GM19372 (cell line): ENCODE data around the gene NGDN.
"Not testable (repeated sequence)": the region's sequence is repeated elsewhere in the genome, so short reads cannot be mapped to it uniquely, and the experiment has no call there.

Experiments used
- ATAC-seq: cut with Tn5 transposase; IDR thresholded peaks from one replicate; pipeline ENCODE4 v1.9.1; 2021; ENCODE audit warnings: mild to moderate bottlenecking, low read depth, moderate library complexity; ENCODE audit not compliant: unreplicated experiment

Gene NGDN, protein sequence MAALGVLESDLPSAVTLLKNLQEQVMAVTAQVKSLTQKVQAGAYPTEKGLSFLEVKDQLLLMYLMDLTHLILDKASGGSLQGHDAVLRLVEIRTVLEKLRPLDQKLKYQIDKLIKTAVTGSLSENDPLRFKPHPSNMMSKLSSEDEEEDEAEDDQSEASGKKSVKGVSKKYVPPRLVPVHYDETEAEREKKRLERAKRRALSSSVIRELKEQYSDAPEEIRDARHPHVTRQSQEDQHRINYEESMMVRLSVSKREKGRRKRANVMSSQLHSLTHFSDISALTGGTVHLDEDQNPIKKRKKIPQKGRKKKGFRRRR

DNA sequence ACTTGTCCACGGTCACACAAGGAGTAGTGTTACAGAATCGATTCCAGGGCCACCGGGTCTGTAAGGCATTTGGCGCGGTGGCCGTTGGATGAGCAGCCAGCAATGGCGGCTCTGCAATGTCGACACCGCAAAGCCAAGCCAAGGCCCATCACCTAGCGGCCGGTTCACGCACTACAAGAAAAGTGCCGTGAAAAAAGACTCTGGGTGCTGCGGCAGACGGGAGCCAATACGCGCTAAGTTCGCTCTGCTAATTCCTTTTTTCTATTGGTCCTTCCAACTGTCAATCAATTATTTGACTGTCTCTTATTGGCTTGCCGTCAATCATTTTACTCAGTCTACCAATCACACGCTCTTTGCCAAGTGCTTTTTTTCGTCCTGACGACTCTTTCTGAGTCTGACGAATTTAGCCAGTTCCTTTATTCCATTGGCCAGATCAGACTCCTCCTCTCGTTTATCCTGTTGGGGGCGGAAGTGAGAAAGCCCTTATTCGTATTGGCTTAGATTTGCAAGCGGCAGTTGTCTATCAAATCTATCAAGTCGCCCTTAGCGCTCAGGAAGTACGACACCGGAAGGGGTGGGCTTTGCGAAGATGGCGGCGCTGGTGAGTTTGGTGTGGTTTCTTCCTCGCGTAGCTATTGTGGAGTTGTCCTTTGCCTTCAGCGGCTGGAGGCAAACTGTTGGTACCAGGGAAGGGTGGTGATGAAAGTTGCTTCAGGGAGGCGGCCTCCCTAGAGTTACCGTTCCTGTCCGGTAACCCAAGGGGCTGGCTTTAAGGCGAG lies at the start of gene NGDN:
Gene NGDN (plus strand): TSS at position 577 of the 779 bp plus-strand sequence. CDS start 13 bp downstream, at position 590.
- ATAC-seq, result peak; percentile 94

DNA sequence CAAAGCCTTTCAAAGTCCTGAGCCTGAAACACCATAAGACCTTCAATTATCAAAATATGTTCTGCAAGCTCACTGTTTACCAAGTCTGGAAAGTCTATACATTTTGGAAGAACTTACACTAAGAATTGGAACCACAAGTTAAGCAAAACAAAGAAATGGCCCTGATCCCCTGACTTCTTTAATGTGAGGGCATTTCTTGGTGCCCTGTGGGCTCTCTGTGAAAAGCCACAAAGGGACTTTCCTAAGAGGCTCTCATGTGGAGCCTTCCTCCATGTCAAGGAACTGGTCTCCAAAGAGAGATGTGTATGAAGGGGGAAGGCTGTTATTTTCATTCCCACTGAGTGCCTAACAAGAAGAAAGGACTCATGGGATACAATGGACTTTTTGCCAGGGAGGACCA lies 47.9 kb upstream of the NGDN start:
- no peak for ATAC-seq

DNA sequence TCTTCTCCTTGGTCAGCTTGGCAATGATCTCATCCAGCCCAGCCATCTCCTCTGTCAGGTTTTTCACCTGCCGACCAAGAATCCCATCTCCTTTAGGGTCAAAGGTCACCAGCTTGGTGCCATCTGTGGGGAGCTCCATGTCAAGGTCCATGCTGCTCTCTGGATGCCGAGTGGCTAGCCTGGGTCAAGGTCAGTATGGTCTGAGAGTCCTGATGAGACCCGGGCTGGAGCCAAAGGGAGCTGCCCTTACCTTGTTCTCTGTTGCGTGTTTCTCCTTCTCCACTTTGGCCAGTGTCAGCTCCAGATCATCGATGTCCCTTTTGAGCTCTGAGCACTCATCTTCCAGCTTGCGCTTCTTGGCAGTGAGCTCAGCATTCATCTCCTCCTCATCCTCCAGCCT lies 45.8 kb upstream of the NGDN start:
- ATAC-seq, result no peak

DNA sequence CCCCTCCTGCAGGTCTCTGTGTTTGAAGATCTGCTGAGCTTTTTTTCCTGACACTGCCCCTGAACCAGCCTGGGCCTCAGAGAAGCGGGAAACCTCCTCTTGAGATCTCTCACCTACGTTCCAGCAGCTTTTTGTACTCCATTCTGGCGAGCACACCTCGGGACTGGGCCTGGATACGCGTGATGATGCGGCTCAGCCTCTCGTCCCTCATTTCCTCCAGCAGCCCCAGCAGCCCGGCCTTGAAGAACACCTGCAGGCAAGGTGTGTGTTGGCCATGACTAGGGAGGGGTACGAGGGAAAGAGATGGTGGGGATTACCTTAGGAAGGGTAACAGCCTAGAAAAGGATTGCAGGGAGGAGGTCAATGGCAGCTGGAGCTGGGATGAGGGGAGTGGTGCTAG lies 44.3 kb upstream of the NGDN start:
- no peak for ATAC-seq

DNA sequence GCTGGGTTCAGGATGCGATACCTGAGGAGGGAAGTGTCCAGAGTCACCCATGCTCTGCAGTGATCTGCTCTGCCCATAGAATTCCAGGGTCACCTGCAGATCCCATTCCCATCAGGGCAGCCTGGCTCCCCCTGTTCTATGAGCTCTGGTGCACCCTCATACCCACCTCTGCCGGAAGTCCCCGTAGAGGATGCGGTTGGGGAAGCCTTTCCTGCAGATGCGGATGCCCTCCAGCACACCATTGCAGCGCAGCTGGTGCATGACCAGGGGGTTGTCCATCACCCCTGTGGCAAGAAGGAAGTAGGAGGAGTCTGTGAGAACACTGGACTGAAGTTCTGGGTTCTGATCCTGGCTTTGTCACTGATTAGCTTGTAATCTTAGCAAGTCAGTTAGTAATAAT lies 43.7 kb upstream of the NGDN start:
- ATAC-seq, result not testable (repeated sequence)

DNA sequence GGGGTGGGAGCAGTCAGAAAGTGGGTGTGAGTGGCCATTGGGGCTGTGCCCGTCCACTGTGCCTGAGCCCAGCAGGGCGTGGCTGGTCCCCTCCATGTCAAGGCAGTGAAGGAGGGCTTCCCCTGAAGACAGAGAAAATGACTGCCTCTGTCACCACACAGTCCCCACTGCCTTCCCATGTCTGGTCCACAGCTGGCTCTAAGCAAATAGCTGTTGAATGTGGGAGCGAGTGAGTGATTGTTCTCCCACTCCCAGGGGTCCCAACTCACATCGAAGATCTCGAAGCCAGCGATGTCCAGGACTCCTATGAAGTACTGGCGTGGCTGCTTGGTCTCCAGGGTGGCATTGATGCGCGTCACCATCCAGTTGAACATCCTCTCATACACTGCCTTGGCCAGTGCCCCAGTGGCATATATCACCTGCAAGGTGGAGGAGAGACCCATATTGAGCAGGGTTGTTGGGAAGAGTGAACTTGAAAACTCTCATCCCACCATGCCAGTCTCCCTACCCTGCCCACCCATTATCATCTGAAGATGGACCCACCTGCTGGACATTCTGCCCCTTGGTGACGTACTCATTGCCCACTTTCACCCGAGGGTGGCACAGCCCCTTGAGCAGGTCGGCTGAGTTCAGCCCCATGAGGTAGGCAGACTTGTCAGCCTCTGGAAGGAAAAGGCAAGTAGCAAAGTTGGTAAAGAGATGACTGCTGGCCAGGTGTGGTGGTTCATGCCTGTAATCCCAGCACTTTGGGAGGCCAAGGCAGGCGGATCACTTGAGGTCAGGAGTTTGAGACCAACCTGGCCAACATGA lies 40.6 kb upstream of the NGDN start:
- ATAC-seq, result no peak

DNA sequence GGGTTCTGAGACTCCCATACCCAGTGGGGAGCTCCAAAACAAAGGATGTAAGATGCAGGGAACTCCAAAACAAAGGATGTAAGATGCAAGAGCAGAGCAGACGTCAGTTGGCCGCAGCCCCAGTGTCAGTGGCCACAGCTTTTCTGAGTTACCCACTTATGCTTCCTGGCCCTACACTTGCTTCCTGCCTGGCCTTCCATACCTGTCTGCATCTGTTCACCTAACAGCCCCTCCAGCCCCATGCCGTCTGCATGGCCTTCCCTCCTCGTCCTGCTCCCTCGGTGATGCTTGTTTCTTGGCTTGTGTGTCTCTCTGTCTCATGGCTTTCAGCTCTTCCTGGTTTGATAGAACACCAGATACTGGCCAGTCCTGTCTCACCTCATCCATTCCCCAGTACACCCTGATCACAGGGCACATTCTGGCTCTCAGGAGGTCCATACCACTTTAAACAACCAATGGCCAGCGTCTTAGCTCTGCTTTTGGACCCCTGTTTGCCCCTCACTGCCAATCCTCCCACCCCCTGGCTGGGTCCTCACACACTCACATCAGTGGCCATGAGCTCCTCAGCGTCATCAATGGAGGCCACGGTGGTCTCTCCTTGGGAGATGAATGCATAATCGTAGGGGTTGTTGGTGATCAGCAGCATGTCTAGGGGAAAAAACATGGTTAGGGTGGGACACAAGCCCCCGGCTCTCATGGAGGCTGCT lies 39.3 kb upstream of the NGDN start:
- ATAC-seq, result no peak

DNA sequence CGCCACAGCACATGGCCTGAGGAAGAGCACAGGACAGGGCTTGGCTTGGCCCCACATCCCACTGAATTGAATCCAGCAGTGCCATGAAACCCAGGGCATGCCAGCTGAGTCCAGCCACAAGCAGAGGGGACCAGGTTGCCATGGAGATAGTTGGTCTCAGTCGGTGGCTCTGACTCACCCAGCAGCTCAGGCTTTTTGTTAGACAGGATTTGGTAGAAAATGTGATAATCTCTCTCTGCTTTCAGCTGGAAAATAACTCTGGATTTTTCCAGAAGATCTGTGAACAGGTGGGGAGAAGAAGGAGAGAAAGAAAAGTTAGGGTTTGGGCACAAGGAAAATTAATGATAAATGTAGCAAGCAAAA lies 38.8 kb upstream of the NGDN start:
- ATAC-seq, result no peak

DNA sequence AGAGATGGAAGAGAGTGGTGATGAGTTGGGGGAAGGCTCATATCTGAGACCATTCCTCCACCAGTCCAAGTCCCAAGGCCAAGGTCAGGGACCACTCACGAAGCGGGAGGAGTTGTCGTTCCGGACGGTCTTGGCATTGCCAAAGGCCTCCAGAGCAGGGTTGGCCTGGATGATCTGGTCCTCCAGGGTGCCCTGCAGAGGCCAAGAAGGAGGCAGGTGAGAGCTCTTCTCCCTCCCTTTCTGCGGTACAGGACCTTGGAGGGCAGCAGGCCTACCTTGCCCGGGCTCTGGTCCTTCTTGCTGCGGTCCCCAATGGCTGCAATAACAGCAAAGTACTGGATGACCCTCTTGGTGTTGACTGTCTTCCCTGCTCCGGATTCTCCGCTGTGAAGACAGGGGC lies 38.0 kb upstream of the NGDN start:
- no peak for ATAC-seq

DNA sequence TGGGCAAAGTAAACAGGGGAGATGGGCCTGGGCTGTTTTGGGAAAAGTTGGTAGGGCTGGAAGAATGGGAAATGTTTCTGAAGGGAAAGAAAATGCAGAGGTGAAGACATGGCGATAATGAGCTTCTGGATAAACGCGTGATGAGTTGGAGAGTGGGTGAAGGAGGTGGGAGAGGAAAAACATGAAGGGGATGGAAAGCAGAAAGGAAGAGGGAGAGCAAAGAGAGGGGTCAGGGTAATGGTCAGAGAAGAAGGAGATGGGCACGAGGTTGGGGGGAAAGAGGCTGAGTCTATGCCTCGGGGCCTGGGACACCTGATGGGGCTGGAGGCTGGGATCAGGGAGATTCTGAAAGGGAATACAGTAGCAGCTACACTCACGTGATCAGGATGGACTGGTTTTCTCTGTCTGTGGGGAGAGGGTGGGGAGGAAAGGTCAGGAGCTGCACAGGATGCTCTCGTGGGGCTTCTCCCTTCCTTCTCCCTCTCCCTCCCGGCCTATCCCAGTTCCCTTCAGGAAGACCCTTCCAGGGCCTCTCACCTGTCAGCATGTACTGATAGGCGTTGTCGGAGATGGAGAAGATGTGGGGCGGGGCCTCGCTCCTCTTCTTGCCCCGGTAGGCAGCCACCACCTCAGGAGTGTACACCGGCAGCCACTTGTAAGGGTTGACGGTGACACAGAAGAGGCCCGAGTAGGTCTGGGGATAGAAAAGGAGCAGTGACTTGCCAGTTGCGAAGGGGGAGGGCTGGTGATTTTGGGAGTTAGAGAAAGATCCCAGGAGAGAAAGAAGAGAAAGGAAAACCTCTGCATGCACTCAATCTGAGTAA lies 37.2 kb upstream of the NGDN start:
- no peak for ATAC-seq

DNA sequence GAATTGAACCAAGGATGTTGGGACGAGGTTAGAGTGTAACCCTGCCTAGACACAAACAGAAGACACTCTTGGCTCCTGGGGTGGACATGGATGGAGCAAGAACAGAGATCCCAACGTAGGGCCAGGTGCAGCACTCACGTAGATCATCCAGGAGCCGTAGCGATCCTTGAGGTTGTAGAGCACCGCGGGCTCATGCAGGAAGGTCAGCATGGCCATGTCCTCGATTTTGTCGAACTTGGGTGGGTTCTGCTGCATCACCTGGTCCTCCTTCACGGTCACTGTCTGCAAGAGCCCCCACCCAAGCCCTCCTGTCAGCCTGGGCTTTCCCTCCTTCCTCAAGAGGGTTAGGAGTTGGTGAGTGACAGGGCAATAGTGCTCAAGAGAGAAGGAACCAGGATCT lies 36.6 kb upstream of the NGDN start:
- ATAC-seq, result no peak

DNA sequence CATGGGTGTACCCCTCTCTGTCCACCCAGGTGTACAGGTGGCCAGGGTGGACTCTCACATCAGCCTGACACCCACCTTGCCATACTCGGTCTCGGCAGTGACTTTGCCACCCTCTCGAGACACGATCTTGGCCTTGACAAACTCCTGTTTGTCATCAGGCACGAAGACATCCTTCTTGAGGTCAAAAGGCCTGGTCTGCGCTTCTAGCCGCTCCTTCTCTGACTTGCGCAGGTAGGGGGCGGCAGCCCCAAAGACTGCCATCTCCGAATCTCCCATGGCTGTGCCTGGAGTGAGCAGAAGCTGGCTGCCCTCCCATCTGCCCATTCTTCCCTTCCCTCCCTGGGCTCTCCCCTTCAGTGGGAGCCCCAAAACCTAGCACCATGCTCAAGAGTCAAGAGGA lies 36.0 kb upstream of the NGDN start:
- ATAC-seq, result no peak

DNA sequence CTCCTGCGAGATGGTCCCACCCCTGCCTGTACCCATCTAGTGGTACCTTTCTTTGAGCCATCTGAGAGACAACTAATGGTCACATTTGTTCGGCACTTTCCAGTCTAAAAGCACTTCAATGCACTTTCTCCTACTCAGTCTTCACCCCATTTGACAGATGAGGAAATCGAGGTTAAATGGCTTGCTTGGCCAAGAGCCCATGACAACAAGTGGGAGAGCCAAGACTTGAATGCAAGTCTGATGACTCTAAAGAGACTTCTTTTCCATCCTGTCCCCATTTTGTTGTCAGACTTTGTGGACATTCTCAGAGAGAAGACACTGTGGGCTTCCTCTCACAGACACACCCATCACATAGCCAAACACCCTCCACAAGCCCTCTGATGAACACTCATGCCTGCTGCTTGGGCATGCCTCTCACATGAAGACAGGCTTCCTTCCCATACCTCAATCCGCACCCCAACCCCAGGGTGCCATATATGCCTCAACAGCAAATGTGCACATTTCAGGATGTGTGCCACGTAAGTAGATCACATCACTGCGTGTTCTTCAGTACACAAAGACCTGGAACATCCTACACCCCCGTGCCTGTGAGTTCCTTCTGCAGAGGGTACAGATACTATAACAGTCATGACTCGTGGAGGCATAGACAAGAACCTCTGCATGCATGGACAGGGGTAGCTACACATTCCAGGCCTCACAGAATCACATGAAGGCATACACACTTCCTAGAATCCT lies 34.8 kb upstream of the NGDN start:
- ATAC-seq, result no peak

DNA sequence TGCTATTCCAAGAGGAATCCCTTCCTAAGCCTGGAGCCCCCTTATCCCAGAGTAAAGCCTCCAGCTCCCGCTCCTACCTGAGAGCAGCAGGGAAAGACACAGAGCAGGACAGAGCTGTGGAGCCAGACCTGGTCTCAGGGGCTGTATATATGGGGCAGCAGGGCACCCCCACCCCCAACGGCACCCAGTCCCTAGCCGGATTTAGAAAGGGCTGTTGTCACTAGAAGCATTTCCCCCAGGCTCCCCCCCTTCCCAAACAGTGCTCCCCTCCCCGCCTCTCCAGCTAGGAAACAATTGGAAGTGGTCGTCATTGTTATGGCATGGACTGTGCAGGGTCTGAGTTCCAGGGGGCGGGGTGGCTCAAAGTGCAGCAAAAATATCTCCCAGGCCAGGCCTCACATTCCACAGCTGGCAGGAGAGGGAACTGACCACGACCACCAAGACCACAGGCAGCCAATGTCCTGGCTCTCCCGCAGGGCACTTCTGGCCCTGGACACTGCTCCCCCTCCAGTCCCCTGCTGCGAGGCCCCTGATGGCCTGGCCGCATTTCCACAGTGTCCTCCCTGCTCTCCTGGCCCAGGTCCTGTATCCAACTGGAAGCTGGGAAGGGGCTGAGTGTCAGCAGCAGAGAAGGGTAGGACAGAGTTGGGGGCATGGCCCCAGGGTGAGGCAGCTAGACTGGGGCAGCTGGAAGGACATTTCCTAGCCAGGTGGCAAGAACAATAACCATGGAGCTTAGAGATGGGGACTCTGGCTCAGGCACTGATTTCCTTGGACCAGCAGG lies 33.8 kb upstream of the NGDN start, which contains the start of gene MYH7:
Gene MYH7 (minus strand): TSS at position 118 of the 784 bp plus-strand sequence. CDS start 1,928 bp downstream, outside the sequence.
- no peak for ATAC-seq

DNA sequence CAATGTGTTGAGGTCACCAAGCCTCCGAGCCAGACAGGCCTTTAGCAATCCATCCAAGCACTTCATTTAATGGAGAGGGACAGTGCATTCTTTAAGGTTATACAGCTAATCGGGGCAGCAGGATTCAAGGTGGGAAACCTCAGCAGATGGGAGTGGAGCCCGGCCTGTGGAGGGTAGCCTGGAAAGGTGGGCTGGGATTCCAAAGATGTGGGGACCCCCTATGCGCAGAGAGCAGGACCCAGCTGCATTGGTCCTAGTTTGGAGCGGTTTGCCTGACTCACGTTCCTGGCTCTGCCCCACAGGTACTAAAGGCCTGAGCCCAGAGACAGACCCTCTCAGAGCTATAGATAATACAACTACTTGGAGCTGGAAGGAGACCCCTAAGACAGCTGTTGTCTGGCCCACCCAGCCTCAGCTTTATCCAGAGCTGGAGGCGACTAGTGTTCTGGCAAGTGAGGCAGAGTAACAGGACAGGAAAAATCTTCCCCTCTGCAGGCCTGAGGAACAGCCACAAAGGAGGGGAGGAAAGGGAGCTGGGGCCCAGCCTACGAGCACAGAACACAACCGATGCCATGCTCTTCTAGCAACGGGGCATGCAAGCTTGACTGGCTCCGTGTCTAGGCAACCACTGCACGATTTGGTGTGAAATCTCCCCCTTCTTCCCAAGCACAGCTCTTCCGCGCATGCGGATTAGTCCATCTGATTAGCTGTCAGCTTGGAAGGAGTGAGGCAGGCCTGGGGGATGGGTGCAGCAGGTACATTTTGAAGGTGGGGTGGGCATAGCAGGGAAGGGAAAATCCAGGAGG lies 33.0 kb upstream of the NGDN start:
- no peak for ATAC-seq

DNA sequence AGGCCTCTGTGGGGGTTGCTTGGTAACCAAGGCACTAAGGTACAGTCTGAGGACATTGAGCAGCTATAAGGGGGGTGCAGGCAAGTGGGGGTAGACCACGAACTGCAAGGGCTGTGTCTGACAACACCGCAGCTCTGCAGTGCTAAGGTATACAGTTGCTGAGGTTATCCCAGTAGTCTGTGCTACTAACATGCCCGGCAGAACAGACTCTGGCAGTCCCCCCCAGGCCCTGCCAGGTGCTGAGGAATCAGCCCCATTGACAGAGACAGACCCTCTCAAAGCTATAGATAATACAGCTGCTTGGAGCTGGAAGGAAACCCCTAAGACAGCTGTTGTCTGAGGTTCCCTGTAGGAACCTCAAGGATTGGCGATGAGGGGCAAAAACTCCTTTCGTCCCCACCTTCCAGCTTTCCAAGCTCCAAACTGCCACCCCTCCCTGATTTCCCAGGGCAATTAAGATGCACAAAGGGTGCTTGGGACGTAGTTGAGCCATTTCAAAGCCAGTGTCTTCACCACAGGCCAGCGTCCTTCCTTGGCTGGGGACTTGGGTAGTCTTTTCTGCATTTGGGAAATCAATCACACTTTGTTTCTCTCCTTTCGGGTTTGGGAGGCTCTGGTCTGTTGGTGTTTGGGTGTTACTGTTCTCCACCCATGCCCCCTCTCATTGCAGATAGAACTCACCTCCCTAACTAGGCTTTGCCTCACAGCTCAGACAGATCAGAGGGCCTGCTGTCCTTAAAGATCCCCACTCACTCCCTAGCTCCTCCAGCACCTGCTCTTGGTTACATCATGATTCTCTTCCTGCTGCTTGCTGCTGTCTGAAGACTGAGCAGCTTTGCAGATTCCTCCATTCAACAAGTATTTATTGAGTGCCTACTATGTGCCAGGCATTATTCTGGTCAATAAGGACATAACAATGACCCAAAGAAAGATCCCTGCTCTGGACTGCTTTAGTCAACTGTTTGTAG lies 32.1 kb upstream of the NGDN start:
- ATAC-seq, result no peak
